ENCODE results near the gene RLBP1.

RLBP1 gene

DNA sequence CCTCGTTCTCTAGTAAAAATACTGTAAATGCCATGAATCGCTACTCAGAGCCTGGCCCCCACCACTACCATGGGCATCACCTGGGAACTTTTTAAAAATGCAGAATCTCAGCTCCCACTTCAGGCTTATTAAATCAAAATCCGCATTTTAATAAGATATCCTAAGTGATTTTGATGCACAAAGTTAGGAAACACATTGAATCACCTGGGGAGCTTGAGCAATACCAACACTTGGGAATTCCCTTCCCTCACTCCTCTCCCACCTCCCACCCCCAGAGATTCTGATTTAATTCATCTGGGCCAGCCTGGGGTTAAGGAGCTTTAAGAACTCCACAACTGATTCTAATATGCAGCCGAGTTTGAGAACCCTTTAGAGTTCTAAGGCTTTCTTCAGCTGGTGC lies 26.8 kb downstream of the RLBP1 start:
- H3K4me1 ChIP-seq (ENCODE audit: control insufficient read depth, insufficient read depth, low read length), result peaks cover 2% of the 10 kb centered on the region
- H3K9ac ChIP-seq (ENCODE audit: low read length in 2 of 2), result no peak overlapping the region
- peaks cover 43 to 62% of the 10 kb centered on the region in 2 donors for H3K36me3 ChIP-seq (ENCODE audit: control insufficient read depth in 2 of 2, insufficient read depth in 2 of 2, low read length in 2 of 2)
- no peaks in the 10 kb centered on the region for H3K27me3 ChIP-seq (ENCODE audit: control insufficient read depth in 1 of 2, insufficient read depth in 2 of 2, low read length in 2 of 2)
- no peak overlapping the region for H3K4me3 ChIP-seq (ENCODE audit: low read length in 2 of 2)
- no peaks in the 10 kb centered on the region for H3K9me3 ChIP-seq (ENCODE audit: control insufficient read depth in 2 of 2, low read length in 2 of 2)
- H3K27ac ChIP-seq (ENCODE audit: low read length), result no peak overlapping the region

DNA sequence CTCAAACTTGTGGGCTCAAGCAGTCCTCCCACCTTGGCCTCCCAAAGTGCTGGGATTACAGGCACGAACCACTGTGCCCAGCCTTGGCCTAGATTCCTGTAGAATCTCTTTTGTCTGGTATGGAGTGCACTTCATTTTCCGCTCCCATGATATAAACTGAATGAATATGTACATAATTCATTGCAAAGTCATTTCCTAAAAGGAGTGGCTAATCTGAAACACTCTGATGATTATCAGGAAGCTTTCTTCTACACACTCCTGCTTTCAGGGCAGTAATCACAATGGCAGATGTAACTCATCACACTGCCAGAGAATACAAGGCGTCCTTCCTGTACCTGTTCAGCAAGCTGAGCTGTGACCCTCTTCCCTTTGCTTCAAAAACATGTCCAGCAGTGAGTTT lies 28.6 kb downstream of the RLBP1 start:
- Histone ChIP-seq H3K36me3 (ENCODE audit: control insufficient read depth in 2 of 2, insufficient read depth in 2 of 2, low read length in 2 of 2) (peaks cover 48 to 72% of the 10 kb centered on the region in 2 donors), H3K4me3 (ENCODE audit: low read length in 2 of 2) (no peak overlapping the region), H3K9ac (ENCODE audit: low read length in 2 of 2) (no peak overlapping the region), H3K9me3 (ENCODE audit: control insufficient read depth in 2 of 2, low read length in 2 of 2) (no peaks in the 10 kb centered on the region), H3K27ac (ENCODE audit: low read length) (no peak overlapping the region), H3K4me1 (ENCODE audit: control insufficient read depth, insufficient read depth, low read length) (peaks cover 2% of the 10 kb centered on the region), H3K27me3 (ENCODE audit: control insufficient read depth in 1 of 2, insufficient read depth in 2 of 2, low read length in 2 of 2) (no peaks in the 10 kb centered on the region)

DNA sequence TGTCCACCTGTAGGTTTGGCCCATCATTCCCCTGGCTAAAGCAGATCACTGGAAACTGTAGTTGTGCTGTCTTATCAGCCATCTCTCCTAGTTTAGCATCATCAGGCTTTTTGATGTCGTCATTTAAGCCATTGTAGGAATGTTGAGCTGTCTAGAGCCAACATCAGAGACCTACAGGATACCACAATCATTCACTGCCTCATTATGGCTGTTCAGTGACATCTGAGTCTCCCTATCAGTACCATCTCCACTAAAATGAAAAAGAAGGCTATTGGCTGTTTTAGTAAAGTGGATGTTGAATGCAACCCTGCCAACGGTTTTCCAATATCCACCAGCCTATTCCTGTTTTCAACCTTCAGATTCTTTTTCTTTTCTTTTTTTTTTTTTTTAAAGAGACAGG lies 29.2 kb downstream of the RLBP1 start:
- Histone ChIP-seq H3K36me3 (ENCODE audit: control insufficient read depth in 2 of 2, insufficient read depth in 2 of 2, low read length in 2 of 2) (peaks cover 55 to 74% of the 10 kb centered on the region in 2 donors), H3K9ac (ENCODE audit: low read length in 2 of 2) (no peak overlapping the region), H3K27ac (ENCODE audit: low read length) (no peak overlapping the region), H3K27me3 (ENCODE audit: control insufficient read depth in 1 of 2, insufficient read depth in 2 of 2, low read length in 2 of 2) (no peaks in the 10 kb centered on the region), H3K4me3 (ENCODE audit: low read length in 2 of 2) (no peak overlapping the region), H3K9me3 (ENCODE audit: control insufficient read depth in 2 of 2, low read length in 2 of 2) (no peaks in the 10 kb centered on the region), H3K4me1 (ENCODE audit: control insufficient read depth, insufficient read depth, low read length) (no peaks in the 10 kb centered on the region)

DNA sequence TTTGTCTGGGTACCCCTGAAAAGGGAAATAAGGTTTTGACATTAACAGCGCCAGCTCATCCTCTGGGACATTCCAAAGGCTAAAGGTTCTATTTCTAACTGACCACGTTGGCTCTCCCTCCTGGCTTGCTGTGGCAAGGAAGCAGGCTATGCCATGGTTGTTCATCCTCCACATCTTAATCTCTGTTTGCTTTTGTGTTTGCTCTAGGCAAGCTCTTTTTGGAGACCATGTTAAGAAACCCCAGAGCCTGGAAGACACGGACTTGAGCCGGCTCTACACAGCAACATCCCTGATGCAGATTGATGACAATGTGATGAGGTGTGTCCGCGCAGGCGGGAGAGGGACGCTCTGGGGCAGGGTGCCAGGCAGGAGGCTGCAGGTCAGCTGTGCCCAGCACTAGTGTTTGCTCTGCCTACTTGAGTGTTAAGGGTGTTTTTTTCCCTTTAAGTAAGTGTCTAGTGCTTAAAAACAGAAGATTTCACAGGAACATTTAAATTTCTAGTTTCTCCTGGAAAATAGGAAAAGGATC lies 33.3 kb downstream of the RLBP1 start:
- no peaks in the 10 kb centered on the region for H3K27me3 ChIP-seq (ENCODE audit: control insufficient read depth in 1 of 2, insufficient read depth in 2 of 2, low read length in 2 of 2)
- no peaks in the 10 kb centered on the region for H3K9me3 ChIP-seq (ENCODE audit: control insufficient read depth in 2 of 2, low read length in 2 of 2)
- H3K4me1 ChIP-seq (ENCODE audit: control insufficient read depth, insufficient read depth, low read length), result no peaks in the 10 kb centered on the region
- no peak overlapping the region for H3K9ac ChIP-seq (ENCODE audit: low read length in 2 of 2)
- peaks cover 50 to 77% of the 10 kb centered on the region in 2 donors for H3K36me3 ChIP-seq (ENCODE audit: control insufficient read depth in 2 of 2, insufficient read depth in 2 of 2, low read length in 2 of 2)
- no peak overlapping the region for H3K27ac ChIP-seq (ENCODE audit: low read length)
- H3K4me3 ChIP-seq (ENCODE audit: low read length in 2 of 2), result no peak overlapping the region

DNA sequence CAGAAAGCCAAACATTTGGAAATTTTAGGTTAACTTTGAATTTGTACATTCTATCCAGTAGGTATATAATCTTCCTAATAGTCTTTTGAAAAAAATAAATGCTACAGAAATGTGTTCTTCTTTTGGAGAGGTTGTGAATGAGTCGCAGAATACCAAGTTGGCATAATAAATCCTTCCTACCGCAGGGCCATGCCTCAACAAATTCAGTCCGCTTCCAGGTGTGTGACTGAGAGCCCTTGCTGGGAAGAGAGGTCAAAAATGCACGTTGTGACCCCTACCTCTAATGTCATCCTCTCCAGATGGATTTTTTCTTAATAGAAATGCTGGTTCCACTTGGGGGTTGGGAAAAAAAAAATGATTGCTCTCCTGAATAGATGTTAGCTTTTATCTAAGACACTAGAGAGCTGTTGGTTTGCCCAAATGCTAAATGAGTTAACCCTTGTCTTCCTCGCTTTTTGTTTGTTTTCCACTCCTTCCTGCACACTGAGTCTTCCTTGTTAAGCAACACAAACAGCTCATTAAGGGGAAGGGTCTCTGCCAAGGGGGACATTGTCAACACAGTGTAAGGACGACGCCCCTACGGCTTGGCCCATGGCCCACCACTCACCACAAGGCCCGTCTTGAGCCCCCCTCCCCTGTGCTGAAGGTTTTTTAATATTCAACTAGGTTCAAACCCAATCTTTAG lies 33.9 kb downstream of the RLBP1 start:
- Histone ChIP-seq H3K27ac (ENCODE audit: low read length) (no peak overlapping the region), H3K36me3 (ENCODE audit: control insufficient read depth in 2 of 2, insufficient read depth in 2 of 2, low read length in 2 of 2) (peaks cover 45 to 73% of the 10 kb centered on the region in 2 donors), H3K9me3 (ENCODE audit: control insufficient read depth in 2 of 2, low read length in 2 of 2) (no peaks in the 10 kb centered on the region), H3K4me3 (ENCODE audit: low read length in 2 of 2) (no peak overlapping the region), H3K27me3 (ENCODE audit: control insufficient read depth in 1 of 2, insufficient read depth in 2 of 2, low read length in 2 of 2) (no peaks in the 10 kb centered on the region), H3K4me1 (ENCODE audit: control insufficient read depth, insufficient read depth, low read length) (no peaks in the 10 kb centered on the region), H3K9ac (ENCODE audit: low read length in 2 of 2) (no peak overlapping the region)

DNA sequence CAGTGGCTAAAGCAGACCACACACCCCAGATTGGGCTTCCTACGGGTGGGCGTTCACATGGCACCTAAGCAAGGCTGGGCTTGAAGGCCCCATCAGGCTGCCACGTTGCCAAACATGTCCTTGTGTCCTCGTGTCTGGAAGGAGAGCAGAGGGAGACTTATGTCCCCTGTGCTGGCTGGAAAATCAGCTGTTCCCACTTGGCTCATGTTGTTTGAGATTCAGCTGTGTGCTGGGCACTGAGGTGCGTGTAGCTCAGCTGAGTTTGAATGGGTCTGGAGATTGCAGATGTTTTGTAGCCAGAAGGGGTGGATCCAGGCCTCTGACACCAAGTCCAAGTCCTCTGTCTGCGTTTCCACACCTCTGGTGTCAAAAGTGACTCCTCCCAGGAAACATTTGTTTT lies 34.6 kb downstream of the RLBP1 start:
- Histone ChIP-seq H3K9me3 (ENCODE audit: control insufficient read depth in 2 of 2, low read length in 2 of 2) (no peaks in the 10 kb centered on the region), H3K27ac (ENCODE audit: low read length) (no peak overlapping the region), H3K9ac (ENCODE audit: low read length in 2 of 2) (no peak overlapping the region), H3K27me3 (ENCODE audit: control insufficient read depth in 1 of 2, insufficient read depth in 2 of 2, low read length in 2 of 2) (no peaks in the 10 kb centered on the region), H3K4me1 (ENCODE audit: control insufficient read depth, insufficient read depth, low read length) (no peaks in the 10 kb centered on the region), H3K4me3 (ENCODE audit: low read length in 2 of 2) (no peak overlapping the region), H3K36me3 (ENCODE audit: control insufficient read depth in 2 of 2, insufficient read depth in 2 of 2, low read length in 2 of 2) (peaks cover 41 to 69% of the 10 kb centered on the region in 2 donors)

DNA sequence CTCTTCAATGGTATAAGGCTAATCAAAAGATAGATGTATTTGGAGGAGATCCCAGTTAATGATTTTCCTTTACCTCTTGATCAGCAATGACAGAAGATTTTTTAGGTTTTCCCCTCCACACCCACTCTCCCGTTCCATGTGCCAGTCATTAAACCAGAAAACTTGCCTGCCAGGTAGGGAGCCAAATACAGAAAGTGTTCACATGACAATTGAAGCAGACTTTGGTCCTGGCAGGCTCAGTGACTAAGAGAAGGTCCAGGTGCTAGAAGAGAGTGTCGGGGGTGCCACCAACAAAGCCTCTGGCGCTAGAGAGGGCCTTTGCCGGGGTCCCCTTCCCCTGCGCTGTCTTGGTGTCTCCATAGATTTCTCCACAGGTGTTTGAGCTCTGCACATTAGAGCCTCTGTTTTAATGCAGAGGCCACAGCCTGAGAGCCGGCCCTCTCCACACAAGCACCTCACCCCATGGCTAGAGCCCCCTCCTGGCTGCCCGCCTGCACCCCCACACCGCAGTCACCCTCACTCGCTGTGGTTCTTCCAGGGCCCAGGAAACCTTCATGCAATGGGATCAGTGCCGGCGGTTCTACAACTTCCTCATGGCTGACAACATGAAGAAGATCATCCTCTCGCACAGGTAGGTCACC lies 36.4 kb downstream of the RLBP1 start:
- H3K27me3 ChIP-seq (ENCODE audit: control insufficient read depth in 1 of 2, insufficient read depth in 2 of 2, low read length in 2 of 2), result no peaks in the 10 kb centered on the region
- H3K4me1 ChIP-seq (ENCODE audit: control insufficient read depth, insufficient read depth, low read length), result no peaks in the 10 kb centered on the region
- no peak overlapping the region for H3K4me3 ChIP-seq (ENCODE audit: low read length in 2 of 2)
- no peaks in the 10 kb centered on the region for H3K9me3 ChIP-seq (ENCODE audit: control insufficient read depth in 2 of 2, low read length in 2 of 2)
- no peak overlapping the region for H3K9ac ChIP-seq (ENCODE audit: low read length in 2 of 2)
- peaks cover 37 to 58% of the 10 kb centered on the region in 2 donors for H3K36me3 ChIP-seq (ENCODE audit: control insufficient read depth in 2 of 2, insufficient read depth in 2 of 2, low read length in 2 of 2)
- H3K27ac ChIP-seq (ENCODE audit: low read length), result no peak overlapping the region

DNA sequence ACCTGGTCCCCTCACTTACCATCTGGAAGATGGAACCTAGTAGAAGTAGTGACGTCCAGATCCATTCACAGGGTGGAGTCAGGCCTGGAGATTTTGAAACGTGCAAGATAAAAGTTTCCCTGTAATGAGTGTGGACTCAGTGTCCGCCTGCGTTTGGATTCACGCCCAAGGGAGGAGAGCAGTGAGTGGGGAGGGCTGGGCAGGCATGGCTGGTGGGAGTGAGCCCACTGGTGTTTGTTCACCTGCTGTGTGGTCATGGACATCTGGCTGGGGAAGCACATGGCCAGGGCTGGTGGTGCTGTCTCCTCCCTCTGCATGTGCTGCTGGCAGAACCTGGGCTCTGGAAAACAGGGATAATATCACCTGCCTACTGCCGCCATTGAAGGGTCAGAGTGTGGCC lies 37.0 kb downstream of the RLBP1 start:
- no peak overlapping the region for H3K9ac ChIP-seq (ENCODE audit: low read length in 2 of 2)
- no peak overlapping the region for H3K27ac ChIP-seq (ENCODE audit: low read length)
- peaks cover 37 to 52% of the 10 kb centered on the region in 2 donors for H3K36me3 ChIP-seq (ENCODE audit: control insufficient read depth in 2 of 2, insufficient read depth in 2 of 2, low read length in 2 of 2)
- H3K9me3 ChIP-seq (ENCODE audit: control insufficient read depth in 2 of 2, low read length in 2 of 2), result no peaks in the 10 kb centered on the region
- H3K27me3 ChIP-seq (ENCODE audit: control insufficient read depth in 1 of 2, insufficient read depth in 2 of 2, low read length in 2 of 2), result no peaks in the 10 kb centered on the region
- no peaks in the 10 kb centered on the region for H3K4me1 ChIP-seq (ENCODE audit: control insufficient read depth, insufficient read depth, low read length)
- H3K4me3 ChIP-seq (ENCODE audit: low read length in 2 of 2), result no peak overlapping the region

DNA sequence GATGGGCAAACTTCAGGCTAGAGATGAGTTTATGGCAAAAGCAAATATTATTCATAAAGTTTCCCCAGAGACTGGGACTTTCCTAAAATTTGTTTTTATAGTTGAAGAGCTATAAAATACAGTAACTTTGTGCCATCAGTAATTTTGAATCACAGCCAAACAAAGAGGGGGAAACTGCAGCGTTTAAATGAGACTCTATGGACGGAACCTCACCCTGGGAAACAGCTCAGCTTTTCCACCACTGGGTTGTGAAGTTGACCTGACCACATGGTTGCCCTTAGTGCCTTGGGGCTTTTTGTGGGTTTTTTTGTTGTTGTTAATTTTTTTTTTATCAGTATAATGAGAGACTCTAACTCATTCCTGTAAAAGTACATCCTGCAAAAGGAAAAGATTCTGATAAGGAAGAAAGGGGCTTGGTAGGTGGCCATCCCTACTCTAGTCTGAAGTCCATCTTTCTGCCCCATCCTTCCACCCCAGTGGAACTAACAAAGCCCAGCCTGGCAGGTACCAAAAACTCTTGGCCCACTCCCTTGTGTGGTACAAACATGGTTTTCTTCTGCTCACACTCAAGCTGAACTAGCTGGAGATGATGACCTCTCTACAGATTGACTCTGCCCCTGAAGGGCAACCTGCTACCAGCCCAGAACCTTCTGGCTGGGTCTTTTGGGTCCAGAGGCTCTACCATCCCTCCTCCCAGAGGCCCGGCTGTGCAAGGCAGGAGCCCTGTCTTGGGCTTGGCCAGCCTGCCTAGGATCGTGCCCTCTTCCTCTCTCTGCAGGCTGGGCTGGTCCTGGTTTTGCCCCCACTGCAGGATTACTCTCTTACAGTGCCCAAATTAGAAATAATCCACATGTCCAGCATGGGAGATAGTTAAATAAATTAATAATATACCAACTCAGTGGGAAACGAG lies 41.2 kb downstream of the RLBP1 start:
- H3K27ac ChIP-seq (ENCODE audit: low read length), result no peak overlapping the region
- peaks cover 8% of the 10 kb centered on the region for H3K4me1 ChIP-seq (ENCODE audit: control insufficient read depth, insufficient read depth, low read length)
- no peak overlapping the region for H3K4me3 ChIP-seq (ENCODE audit: low read length in 2 of 2)
- no peaks in the 10 kb centered on the region for H3K27me3 ChIP-seq (ENCODE audit: control insufficient read depth in 1 of 2, insufficient read depth in 2 of 2, low read length in 2 of 2)
- no peak overlapping the region for H3K9ac ChIP-seq (ENCODE audit: low read length in 2 of 2)
- peaks cover 22 to 44% of the 10 kb centered on the region in 2 donors for H3K36me3 ChIP-seq (ENCODE audit: control insufficient read depth in 2 of 2, insufficient read depth in 2 of 2, low read length in 2 of 2)
- no peaks in the 10 kb centered on the region for H3K9me3 ChIP-seq (ENCODE audit: control insufficient read depth in 2 of 2, low read length in 2 of 2)

DNA sequence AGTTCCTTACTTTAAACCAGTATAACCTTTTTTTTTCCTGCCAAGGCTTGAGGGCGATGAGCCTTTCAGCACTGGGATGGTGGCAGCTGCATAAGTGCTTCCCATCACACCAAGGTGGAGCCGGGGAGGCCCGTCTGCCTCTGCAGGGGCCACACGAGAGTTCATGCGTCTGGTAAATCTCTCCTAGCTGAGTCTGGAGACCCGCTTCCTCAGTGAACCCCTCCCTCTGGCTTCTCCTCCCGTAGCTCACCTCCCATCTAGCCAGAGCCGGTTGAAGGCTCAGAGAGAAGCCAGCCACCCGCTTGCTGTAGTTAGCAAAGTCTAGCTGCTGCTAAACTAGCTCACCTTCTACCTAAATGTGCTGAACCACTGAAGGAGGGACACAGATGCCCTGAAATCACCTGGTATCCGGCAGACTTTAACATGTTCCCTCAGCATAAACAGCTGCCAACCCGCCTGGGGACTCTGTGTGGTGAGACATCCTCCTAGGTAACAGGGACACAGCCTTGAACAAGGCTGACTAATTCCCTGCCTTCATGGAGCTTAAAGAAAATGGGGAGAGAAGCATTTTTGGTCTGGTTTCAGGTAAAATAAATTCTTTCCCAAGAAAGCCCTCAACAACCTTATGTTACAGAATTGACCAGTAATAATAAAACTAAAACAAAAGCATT lies 42.9 kb downstream of the RLBP1 start:
- Histone ChIP-seq H3K9me3 (ENCODE audit: control insufficient read depth in 2 of 2, low read length in 2 of 2) (no peaks in the 10 kb centered on the region), H3K9ac (ENCODE audit: low read length in 2 of 2) (no peak overlapping the region), H3K4me1 (ENCODE audit: control insufficient read depth, insufficient read depth, low read length) (peaks cover 12% of the 10 kb centered on the region), H3K27ac (ENCODE audit: low read length) (no peak overlapping the region), H3K27me3 (ENCODE audit: control insufficient read depth in 1 of 2, insufficient read depth in 2 of 2, low read length in 2 of 2) (no peaks in the 10 kb centered on the region), H3K4me3 (ENCODE audit: low read length in 2 of 2) (no peak overlapping the region), H3K36me3 (ENCODE audit: control insufficient read depth in 2 of 2, insufficient read depth in 2 of 2, low read length in 2 of 2) (peaks cover 15 to 36% of the 10 kb centered on the region in 2 donors)
